ENCODE data around the gene C1orf50.
A peak's percentile ranks its signal among the peaks of the same experiment; 100 is the strongest.
"Not testable (repeated sequence)": the region's sequence is repeated elsewhere in the genome, so short reads cannot be mapped to it uniquely, and the experiment has no call there.

The C1orf50 gene

DNA sequence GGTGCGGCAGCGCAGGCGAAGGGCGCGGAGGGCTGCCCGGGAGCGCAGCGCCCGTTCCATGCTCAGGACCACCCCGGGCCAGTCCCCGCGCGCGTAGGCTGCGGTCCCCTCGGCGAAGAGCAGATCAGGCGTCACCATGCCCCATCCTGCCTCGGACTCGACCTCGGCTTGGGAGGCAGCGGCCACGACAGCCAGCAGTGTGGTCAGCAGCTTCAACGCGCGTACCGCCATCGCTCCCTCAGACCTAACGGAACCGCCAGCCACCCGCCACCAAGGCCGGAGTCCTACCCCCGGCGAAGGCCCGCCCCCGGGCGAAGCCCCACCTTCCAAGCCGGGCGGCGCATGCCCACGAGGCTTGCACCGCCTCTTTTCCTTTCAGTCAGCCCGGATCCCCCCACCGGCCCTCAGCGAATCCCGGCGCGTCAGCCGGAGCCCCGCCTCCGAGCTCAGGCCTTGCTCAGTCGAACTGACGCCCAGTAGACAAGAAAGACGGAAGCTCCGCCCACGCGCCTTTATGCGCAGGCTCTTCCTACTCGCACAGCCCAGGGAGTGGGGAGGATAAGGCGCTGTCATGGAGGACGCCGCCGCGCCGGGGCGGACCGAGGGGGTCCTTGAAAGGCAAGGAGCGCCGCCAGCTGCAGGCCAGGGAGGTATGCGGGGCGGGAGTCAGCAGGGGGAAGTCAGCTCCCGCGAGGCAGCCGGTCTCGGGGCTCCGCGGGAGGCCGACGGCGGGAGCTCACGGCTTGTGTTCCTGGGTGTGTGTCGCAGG is at the start of gene C1orf50, which contains the start of gene P3H1:
Gene C1orf50 (plus strand): TSS at position 509 of the 769 bp plus-strand sequence. CDS start 63 bp downstream, at position 572.
Gene P3H1 (minus strand): TSS at position 288 of the 769 bp plus-strand sequence. CDS start 57 bp downstream, at position 231.
- FAIRE-seq = no peak

DNA sequence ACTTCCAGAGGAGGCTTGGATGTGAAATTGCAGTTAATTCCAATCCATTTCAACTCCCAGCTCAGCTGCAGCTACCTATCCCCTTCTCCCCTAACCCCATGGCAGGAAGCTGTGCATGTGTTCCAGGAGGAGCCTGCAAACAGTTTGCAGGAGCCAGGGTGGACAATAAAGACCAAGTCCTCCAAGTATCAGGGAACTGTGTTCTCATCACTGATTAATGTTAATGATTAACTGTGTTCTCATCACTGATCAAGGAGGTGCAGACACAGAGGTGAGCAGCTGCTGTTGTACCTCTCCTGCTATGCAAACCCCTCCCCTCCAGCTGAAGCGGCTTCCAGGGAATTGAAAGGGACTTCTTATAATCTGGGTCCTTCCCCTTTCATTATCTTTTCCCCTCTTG is 46.2 kb upstream of the C1orf50 start:
- peak; percentile 47 for FAIRE-seq

DNA sequence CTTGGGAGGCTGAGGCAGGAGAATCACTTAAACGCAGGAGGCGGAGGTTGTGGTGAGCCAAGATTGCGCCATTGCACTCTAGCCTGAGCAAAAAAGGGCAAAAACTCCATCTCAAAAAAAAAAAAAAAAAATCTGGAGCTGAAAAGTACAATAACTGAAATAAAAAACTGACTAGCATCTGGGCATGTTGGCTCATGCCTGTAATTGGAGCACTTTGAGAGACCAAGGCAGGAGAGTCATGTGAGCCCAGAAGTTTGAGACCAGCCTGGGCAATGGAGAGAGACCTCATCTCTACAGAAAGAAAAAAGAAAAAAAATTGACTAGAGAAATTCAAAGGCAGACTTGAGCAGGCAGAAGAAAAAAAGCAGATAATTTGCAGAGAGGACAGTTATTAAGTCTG is 45.1 kb upstream of the C1orf50 start:
- no peak for FAIRE-seq

DNA sequence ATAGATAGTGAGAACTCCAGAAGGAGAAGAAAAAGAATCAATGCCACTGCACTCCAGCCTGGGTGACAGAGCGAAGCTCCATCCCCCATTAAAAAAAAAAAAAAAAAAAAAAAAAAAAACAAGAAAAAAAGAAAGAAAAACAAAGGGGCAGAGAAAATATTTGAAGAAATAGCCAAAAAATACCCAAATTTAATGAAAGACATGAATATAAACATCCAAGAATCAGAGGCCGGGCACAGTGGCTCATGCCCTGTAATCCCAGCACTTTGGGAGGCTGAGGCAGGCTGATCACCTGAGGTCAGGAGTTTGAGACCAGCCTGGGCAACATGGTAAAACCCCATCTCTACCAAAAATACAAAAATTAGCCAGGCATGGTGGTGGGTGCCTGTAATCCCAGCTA is 44.6 kb upstream of the C1orf50 start:
- not testable (repeated sequence) for FAIRE-seq

DNA sequence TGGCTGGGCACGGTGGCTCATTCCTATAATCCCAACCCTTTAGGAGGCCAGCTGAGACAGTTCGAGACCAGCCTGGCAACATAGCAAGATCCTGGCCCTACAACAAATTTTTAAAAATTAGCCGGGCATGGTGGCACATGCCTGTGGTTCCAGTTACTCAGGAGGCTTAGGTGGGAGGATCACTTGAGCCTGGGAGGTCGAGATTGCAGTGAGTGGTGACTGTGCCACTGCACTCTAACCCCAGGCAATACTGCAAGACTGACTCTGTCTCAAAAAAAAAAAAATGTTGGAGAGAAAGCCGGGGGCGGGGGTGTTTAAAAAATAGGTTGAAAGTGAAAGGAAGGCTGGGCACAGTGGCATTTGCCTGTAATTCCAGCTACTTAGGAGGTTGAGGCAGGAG is 43.5 kb upstream of the C1orf50 start:
- FAIRE-seq = no peak

DNA sequence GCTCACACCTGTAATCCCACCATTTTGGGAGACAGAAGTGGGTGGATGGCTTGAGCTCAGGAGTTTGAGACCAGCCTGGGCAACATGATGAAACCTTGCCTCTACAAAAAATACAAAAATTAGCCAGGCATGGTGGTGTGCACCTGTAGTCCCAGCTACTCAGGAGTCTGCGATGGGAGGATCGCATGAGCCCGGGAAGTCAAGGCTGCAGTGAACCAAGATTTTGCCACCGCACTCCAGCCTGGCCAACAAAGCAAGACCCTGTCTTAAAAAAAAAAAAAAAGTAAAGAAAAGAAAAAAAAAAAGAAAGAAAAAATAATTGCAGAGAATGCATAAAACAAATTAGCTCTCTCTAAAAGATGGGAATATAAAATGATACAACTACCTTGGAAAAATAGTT is 41.2 kb upstream of the C1orf50 start:
- FAIRE-seq = not testable (repeated sequence)

DNA sequence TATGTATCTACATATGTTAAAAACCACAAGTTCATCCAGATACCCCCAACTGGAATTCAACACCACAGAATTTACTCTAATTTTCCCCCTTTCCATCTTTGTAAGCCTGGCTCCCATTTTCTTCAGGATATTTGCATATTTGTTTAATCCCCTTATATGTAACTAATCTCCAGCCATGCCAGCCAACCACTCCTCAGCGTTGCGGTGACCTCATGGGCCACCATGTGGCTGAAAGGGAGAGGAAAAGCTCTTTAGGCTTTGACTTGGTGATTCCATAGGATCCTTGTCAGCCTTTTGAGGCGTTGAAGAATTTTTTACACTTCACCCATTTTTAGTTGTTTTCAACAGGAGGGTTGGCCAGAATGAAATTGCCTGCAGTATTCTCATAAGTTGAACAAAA is 37.0 kb upstream of the C1orf50 start:
- no peak for FAIRE-seq

DNA sequence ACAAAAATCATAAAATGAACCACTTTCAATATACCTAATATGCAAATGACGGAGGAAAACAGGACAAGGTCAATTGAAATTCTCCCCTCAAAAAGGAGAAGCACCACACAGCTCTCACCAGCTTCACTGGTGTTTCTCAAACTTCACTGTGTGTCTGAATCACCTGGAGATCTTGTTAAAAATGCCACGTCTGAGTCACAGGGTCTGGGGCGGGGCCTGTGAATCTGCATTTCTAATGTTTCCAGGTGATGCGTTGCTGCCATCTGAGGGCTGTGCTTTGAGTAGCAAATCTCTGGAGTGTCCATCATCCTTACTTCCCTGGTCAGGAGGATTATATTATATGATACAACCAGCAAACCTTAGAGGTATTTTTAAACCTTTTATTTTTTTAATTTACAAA is 36.1 kb upstream of the C1orf50 start:
- FAIRE-seq = no peak

DNA sequence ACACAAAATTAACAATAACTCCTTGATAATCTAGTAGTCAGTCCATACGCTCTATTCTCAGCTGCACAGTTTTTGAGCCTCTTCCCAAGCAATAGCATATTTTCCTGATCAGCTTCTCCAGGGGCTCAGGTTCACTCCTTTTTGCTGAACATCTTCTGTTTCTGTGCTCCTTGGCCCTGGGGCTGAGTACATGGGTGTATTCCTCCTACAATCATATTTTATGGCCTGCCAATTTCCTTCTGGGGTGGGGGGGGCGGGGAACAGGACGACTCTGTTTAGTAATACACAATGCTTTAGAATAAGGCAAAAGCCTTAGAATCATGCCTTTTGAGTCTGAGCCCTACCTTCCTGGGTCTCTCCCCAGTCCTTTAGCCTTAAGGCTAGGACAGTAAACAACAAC is 35.5 kb upstream of the C1orf50 start:
- no peak for FAIRE-seq

DNA sequence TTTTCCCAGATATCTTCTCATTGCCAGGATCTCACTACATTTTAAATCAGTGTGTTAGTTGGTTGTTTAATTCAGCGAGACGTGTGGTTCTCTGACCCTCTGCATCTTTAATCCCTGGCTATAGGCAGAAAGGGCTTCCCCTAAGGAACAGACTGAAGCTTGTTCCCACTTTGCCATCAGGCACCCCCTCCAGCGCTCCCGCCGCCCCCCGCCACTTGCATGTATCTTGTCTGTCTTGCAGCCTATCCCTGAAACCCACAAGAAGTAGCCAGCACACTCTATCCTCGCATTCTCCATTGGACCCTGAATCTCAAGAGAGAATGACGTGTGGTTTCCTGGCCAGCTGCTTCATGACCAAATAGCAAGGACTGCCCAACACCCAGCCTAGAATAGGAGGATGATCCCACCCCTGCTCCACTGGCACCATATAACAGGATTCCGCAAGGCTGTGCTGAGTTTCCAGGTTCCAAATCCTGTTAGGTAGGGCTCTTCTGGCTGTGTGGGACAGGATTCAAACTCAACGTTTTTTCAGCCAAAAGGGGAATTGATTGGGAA is 34.8 kb upstream of the C1orf50 start:
- no peak for FAIRE-seq

DNA sequence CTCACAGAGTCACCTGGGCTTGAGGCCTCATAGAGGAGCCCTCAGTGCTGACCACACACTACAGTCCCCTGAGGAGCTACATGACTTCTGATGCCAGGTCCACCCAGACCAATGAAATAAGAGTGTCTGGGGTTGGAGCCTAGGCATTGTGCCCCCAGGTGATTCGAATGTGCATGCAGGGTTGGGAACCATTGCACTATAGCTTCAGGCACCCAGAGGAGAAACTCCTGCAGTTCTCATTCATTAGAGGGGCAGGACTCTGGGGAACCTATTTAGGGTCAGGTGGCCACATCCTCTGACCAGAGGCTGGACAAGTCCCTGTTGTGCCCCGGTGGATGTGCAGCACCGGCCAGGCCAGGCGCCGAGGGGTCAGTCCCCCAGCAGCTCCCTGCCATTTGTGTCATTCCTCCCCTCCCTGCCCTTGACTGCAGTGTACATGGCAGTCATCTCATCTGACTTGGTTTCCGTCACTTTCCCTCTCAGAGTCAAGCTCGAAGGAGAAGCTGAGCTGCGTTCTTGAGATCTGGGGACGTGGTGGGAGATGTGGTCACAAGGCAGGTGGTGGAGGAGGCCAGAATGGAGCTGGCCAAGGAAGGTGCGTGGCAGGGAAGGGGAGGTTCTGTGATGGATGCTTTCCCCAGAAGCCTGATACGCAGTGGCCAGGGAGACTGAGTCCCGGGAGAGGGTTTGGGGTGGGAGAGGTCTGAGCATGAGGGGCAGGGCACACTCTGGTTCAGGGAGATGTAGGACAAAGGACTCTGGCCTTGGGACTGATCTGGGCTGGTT is 33.4 kb upstream of the C1orf50 start:
- no peak for FAIRE-seq

DNA sequence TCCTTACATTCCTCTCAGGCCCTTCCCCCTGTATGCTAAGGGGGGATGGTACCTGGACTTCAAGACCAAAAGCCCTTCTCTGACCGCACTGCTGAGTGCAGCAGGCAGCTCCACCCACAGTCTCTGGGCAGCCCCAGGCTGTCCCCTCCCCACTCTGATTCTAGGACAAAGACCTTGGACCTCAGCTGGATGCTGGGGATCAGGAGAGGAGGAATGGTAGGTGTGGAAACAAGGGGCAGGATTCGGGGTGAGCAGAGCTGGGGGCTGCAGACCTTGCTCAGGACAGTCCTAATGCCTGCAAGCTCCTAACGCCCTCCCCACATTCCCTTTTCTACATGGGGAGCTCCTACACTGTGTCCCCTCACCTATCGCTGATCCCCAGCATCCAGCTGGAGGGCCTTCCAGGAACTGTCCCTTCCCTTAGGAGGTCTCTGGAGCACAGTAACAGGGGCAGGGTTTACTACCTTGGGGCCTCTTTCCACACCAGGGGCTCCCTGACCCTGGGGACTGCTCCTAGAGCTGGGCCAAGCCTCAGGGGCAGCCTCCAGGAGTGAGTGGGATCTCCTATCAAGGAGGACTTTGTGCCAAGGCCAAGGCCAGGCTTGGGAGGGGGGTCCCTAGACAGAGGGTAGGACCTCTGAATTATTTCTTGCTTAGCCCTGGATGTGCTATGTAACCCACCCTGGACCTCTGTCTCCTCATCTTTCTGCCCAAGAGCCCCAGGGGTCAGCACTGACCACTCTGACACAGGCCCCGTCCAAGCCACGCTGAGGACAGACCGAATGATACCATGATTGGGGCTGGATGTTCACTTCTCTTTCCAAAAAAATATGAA is 32.6 kb upstream of the C1orf50 start:
- FAIRE-seq = no peak

DNA sequence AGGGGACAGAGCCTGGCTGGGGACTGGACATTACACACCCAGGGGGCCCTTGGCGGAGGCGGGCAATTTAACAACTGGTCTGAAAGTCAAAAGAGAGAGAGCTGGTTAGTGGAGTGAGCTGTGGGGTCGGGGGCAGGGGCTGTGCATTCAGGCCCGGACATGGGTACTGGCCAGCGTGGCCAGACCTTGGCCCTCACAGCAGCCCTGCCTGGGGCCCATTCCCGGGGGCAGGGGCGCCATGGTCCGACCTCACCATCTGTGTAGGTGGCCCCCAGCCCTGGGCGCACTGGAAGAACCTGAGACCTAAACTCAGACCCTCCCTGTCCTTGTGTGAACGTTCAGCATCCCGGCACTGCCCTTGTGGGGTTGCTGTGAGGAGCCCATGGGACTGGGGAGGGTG is 32.0 kb upstream of the C1orf50 start:
- no peak for FAIRE-seq

DNA sequence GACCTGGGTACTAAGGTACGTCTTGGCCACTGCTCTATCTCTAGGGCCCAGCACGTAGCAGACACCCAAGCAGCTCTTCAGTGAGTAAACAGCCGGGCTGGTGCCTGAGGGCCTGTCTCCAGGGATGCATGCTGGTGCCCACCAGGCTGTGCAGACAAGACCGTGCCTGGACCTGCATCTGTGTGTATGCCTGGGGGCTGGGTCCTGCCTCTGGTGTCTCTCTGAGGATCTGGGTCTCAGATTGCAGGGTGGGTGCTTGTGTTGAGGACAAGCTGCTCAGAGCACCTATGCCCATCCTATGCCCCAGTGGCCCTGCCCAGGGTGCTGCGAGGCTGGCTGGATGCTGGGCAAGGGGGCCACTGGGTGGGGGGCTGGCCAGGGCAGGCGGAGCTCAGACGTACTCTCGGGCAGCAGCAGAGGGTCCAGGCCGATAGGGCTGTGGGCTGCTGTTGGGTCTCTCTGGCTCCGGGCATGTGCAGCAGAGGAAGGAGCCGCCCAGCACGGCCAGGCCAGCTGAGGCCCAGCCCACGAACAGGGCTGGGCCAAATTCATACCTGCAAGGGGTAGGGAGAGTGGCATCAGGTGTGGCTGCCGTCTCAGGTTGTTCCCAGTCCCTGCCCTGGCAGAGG is 31.5 kb upstream of the C1orf50 start:
- FAIRE-seq = no peak

DNA sequence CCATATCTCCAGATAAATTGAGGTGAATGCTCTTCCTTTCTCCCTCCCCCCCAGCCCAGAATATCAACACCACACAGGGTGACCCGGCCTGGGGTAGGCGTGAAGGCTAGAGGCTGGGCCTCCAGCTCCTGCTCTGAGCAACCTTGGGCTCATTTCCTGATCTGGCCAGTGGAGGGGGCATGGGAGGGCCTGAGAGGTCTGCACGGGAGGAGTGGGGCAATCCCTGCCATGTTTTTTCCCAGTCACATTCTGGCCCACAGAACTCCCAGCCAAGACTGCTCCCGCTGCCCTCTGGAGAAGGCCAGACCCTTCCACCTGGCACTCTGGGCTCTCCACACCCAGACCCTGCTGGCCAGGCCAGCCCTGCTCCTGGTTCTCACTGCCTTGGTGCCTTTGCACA is 30.9 kb upstream of the C1orf50 start:
- no peak for FAIRE-seq

DNA sequence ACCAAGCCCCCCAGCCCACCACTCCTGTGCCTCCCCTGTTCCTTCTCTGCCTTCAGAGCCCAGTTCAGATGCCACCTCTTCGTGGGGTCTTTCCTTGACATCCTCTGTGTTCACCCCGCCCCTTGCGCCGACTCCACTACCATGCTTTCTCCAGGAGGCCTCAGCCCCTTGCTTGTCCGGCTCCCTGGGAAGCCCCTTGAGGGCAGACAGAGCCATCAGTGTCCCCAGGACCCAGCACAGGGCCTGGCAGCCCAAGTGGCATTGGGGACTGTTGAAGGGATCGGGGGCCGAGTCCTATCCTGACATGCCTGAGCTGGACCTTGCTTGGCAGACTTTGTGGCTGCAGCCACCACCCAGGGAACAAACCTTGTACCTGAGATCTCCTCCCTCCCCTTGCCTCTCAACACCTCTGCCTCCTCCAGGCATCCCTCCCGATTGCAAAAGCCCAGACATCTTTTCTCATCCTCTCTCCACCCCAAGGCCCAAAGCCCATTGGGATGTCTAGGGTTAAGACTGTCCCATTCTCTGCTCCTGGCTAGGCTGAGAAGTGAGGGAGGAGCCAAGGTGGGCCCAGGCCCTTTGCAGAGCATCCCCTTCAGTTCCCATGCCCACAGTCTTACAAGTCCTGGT is 30.4 kb upstream of the C1orf50 start:
- FAIRE-seq = no peak

DNA sequence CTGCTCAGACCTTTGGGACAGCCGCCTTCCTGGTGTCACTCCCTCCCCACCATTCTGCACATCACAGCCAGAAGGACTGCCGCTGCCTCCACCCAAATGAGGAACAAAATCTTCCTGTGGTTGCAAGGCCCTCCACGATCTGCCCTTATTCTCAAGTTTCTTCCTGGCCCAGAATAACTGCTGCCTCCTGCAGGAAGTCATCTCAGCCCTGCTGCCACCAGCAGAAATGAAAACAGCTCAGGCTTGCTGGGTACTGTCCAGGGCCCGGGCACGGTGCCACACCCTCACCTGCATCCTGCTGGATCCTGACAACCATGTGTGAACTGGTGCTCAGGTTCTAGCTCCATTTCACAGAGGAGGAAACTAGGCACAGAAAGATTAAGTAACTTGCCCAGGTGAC is 29.8 kb upstream of the C1orf50 start:
- FAIRE-seq = no peak

DNA sequence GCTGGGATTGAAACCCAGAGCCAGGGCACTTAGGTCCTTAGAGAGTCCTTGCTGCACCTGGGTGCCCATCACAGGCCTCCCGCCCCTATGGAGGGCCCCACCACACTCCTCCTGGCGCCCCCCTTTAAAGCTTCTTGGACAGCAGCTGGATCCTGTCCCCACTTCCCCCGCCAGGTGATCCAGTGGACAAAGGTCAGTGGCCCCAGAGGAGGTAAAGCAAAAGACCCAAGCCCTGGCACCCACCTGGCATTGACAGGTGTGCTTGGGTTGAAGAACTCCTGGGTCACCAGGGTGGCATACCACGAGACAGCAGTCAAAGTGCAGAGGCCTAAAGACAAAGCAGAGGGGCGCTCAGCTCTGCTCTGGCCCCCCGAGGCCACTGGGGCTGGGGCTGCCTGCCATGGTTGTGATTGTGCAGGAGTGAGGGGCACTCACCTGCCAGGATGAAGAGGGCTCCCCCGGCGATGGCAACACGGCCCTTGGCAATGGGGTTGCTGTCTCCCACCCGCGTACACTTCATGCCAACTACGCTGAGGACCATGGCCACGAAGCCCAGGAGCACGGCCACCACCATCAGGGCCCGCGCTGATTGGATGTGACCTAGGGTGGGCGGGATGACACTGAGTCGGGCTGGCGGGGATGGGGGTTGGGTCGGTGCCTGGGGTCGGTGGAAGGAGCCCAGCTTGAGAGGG is 28.9 kb upstream of the C1orf50 start:
- no peak for FAIRE-seq

DNA sequence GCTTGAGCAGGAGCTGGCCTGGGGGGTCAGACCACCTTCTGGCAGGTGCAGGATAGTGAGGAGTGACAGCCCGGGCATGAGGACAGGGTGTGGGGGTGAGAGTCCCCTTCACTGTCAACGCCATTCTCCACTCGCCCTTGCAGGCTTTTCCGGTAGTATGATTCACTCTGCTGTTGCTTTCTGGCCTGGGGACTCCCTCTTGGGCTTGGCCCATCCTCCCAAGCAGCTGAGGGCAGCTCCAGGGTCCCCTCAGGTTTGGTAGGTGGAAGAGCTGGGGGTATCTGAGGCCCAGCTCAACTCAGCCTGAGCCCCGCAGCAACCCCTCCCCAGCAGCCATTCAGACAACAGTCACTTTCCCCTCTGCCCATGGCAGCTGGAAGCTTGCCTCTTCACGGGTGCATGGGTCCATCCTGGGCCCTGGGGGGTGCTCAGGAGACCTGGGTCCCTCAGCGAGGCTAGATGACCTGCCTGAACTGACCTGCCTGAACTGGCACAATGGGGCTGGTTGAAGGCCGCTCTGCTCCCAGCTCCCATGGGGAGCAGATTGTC is 28.3 kb upstream of the C1orf50 start:
- FAIRE-seq = no peak

DNA sequence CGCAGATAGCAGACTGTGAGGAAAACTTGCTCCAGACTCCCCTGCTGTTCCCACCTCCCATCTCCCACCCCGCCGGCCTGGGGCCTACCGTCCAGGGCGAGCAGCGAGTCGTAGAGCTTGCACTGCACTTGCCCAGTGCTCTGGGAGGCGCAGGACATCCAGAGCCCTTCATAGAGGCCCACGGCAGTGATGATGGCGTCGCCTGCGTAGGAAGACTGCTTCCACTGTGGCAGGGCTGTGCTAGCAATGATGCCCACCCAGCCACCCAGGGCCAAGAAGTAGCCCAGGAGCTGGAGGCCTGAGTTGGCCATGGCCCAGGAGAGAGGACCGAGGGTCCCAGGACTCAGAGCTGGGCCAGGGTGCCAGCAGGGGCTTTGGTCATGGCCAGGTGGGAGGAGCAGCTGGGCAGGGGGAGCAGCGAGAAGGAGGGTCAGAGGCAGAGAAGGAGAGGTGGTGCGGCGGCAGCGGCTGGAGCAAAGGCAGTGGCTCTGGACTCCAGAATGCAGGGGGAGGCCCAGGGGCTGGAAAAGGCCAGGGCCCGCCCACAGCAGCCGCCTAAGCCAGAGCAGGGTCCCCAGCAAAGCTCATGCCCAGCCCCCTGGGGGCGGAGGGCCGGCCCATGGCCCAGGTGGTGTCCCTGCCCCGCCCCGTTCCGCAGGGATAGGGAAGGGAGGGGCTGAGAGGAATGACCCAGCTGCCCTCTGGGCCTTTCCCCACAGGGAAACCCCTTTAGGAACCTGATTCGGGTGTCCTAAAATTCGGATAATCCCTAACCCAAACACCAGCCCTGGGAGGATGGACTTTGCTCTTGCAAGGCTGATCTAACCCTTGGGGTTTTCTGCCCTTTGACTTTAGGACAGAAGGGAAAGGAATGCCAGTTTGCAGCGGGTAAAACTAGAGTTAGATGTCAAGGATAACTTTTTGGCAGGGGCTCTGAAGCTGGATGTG is 27.0 kb upstream of the C1orf50 start, which contains the start of gene CLDN19:
Gene CLDN19 (minus strand): TSS at position 484 of the 948 bp plus-strand sequence. CDS start 173 bp downstream, at position 311.
- FAIRE-seq = no peak

All from islet of Langerhans (tissue), 1 donor.